Breast epithelium (tissue), 3 donors: ENCODE measurements around the gene SRGAP2.
"Not testable (repeated sequence)": the region's sequence is repeated elsewhere in the genome, so short reads cannot be mapped to it uniquely, and the experiment has no call there.

Experiments
- POLR2AphosphoS5 ChIP-seq, 3 donors: sonication (generic); formaldehyde crosslinking; IDR thresholded peaks; one replicate each; pipeline ENCODE4 v1.6.1; 2017; ENCODE audit warnings: antibody characterized with exemption in 3 of 3
- TF ChIP-seq, protein P1 (sequence below), 3 donors: fragments of 450-650 bp; IDR thresholded peaks; one replicate each; pipeline ENCODE4 v1.5.1; 2016 to 2017; ENCODE audit warnings: antibody characterized with exemption in 3 of 3, mild to moderate bottlenecking in 3 of 3, moderate library complexity in 3 of 3

DNA sequence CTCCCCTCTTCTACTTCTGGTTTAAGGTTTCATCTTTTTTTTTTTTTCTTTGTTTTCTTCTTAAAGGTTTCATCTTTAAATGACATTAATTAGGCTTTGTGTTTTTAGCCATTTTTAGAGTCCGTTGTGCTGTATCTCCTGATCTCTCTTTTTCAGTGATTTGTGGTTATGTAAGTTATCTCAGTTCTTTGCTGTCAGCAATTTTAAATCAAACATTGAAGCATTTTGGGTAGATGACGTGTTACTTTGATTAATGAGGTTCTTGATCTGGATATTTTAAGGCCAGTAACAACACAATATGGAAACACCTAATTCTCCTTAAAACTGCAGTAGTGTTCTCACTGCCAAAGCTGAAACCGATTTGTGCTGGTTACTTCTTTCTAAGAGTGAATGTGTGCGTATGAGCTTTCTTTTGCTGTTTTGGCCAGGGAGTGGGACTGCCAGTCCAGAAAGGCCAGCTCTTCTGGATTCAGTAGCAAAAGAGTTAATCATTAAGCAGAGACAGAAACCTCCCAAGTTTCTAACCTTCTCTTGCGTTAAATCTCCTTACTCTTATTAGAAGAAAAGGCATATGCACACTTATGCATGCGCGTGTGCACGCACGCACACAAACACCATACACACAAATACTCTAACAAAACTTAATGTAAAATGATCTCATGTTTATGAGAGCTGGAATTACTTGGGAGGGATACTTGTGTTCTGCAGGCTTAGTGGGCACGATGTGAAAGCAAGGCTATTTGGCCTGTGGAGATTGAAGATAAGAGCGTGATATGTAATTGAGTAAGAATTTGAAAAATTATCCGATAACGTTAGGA, 16.4 kb downstream of the SRGAP2 start:
- not testable (repeated sequence) for TF ChIP-seq POLR2AphosphoS5 (IDR thresholded peaks at IDR 0.05)
- TF ChIP-seq, protein P1, sequence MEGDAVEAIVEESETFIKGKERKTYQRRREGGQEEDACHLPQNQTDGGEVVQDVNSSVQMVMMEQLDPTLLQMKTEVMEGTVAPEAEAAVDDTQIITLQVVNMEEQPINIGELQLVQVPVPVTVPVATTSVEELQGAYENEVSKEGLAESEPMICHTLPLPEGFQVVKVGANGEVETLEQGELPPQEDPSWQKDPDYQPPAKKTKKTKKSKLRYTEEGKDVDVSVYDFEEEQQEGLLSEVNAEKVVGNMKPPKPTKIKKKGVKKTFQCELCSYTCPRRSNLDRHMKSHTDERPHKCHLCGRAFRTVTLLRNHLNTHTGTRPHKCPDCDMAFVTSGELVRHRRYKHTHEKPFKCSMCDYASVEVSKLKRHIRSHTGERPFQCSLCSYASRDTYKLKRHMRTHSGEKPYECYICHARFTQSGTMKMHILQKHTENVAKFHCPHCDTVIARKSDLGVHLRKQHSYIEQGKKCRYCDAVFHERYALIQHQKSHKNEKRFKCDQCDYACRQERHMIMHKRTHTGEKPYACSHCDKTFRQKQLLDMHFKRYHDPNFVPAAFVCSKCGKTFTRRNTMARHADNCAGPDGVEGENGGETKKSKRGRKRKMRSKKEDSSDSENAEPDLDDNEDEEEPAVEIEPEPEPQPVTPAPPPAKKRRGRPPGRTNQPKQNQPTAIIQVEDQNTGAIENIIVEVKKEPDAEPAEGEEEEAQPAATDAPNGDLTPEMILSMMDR (IDR thresholded peaks at IDR 0.05): not testable (repeated sequence)
